ENCODE measurements around the gene GPR107. TPM values are rescaled to one million over a fixed set of nuclear protein-coding genes. Genes with fewer than 3 reads are reported as not detected.

The GPR107 gene
- total RNA-seq, 6 donors from 2014 or later: 26.5 to 44.4 (median 35.3) TPM

- Histone ChIP-seq H3K27me3 (no peaks in the 10 kb centered on the region), H3K4me3 (no peak overlapping the region), H3K27ac (peak overlapping the region in 1 of 4 donors; percentile 32), H3K9me3 (no peaks in the 10 kb centered on the region), H3K36me3 (peaks cover 0 to 31% (median 17%) of the 10 kb centered on the region in 4 donors), H3K4me1 (peaks cover 6 to 19% (median 12%) of the 10 kb centered on the region in 4 donors)
- ATAC-seq (ENCODE audit: low FRiP score in 2 of 2) (no peak), DNase-seq (no peak)
- 90 to 93% methylated on average over 14 to 15 of the region's 15 CpGs for WGBS, 2 donors
- no peak for TF ChIP-seq POLR2A (IDR thresholded peaks at IDR 0.05)
- no peak for TF ChIP-seq EP300 (IDR thresholded peaks at IDR 0.05)
- TF ChIP-seq POLR2AphosphoS5 (IDR thresholded peaks at IDR 0.05): no peak
- TF ChIP-seq CTCF (IDR thresholded peaks at IDR 0.05): no peak
Measured at GRCh38 chr9:130137081-130137640, 83.5 kb downstream of the GPR107 start.

- Histone ChIP-seq H3K4me1 (peaks cover 6 to 19% (median 12%) of the 10 kb centered on the region in 4 donors), H3K4me3 (no peak overlapping the region), H3K27ac (peak overlapping the region in 1 of 4 donors; percentile 27), H3K27me3 (no peaks in the 10 kb centered on the region), H3K36me3 (peaks cover 0 to 31% (median 16%) of the 10 kb centered on the region in 4 donors), H3K9me3 (no peaks in the 10 kb centered on the region)
- TF ChIP-seq CTCF (IDR thresholded peaks at IDR 0.05) (no peak), EP300 (IDR thresholded peaks at IDR 0.05) (no peak), POLR2AphosphoS5 (IDR thresholded peaks at IDR 0.05) (no peak), POLR2A (IDR thresholded peaks at IDR 0.05) (no peak)
- WGBS, 2 donors: 85 to 93% methylated on average over 11 of the region's 11 CpGs
- DNase-seq: no peak
- ATAC-seq (ENCODE audit: low FRiP score in 2 of 2): no peak
Measured at GRCh38 chr9:130137641-130138081, 84.0 kb downstream of the GPR107 start.

GRCh38 chr9:130138171-130138653 is 84.5 kb downstream of the GPR107 start:
- Histone ChIP-seq H3K36me3 (peaks cover 0 to 31% (median 13%) of the 10 kb centered on the region in 4 donors), H3K4me1 (peaks cover 6 to 19% (median 12%) of the 10 kb centered on the region in 4 donors), H3K9me3 (no peaks in the 10 kb centered on the region), H3K27me3 (no peaks in the 10 kb centered on the region), H3K4me3 (no peak overlapping the region), H3K27ac (peak overlapping the region in 1 of 4 donors; percentile 27)
- DNase-seq: peak in 1 of 2 donors; percentile 54
- peak; percentile 52 to 89 for ATAC-seq (ENCODE audit: low FRiP score in 2 of 2)
- WGBS, 2 donors: 35 to 51% methylated on average over 8 to 10 of the region's 10 CpGs
- no peak for TF ChIP-seq CTCF (IDR thresholded peaks at IDR 0.05)
- no peak for TF ChIP-seq POLR2A (IDR thresholded peaks at IDR 0.05)
- no peak for TF ChIP-seq EP300 (IDR thresholded peaks at IDR 0.05)
- TF ChIP-seq POLR2AphosphoS5 (IDR thresholded peaks at IDR 0.05): no peak

GRCh38 chr9:130138791-130139190 is 85.1 kb downstream of the GPR107 start:
- TF ChIP-seq CTCF (IDR thresholded peaks at IDR 0.05) (no peak), POLR2AphosphoS5 (IDR thresholded peaks at IDR 0.05) (no peak), EP300 (IDR thresholded peaks at IDR 0.05) (no peak), POLR2A (IDR thresholded peaks at IDR 0.05) (no peak)
- DNase-seq (no peak), ATAC-seq (ENCODE audit: low FRiP score in 2 of 2) (peak; percentile 36 to 80)
- Histone ChIP-seq H3K4me3 (no peak overlapping the region), H3K9me3 (no peaks in the 10 kb centered on the region), H3K27me3 (no peaks in the 10 kb centered on the region), H3K36me3 (peaks cover 0 to 31% (median 10%) of the 10 kb centered on the region in 4 donors), H3K27ac (no peak overlapping the region), H3K4me1 (peaks cover 7 to 19% (median 12%) of the 10 kb centered on the region in 4 donors)
- 60 to 65% methylated on average over 6 of the region's 6 CpGs for WGBS, 2 donors
